Activated CD8-positive, alpha-beta T cell treated with anti-CD3 and anti-CD28 coated beads, Interleukin-2, amount 10 ng/mL, durations not matched to agents 7 days and 5 days (primary cell): ENCODE results near the gene PCP2. TPM values are rescaled to one million over a fixed set of nuclear protein-coding genes. Genes with fewer than 3 reads are reported as not detected.

Source experiments
- microRNA-seq: library from miRNA; unstranded; fragments of <30 nt; microRNA quantifications from one replicate; pipeline ENCODE4 v1.2.0, GENCODE V29; 2022
- total RNA-seq, 2 experiments: library from RNA; stranded (reverse); gene quantifications; one replicate each; pipeline ENCODE4 v1.2.3, GENCODE V29; 2021

Gene PCP2
- total RNA-seq, 2 experiments from 2014 or later, result 0.63 to 1.0 TPM

Small RNA genes within 50 kb of the gene (microRNA-seq; reads per million reads assigned to microRNA genes)
- not detected for gene MIR6792

Other genes with a start within 250 kb of the PCP2 start
- 1 to 10 TPM in 1 of 2 experiments, under 1 TPM in 1; 0.99 to 1.5 TPM for gene PEX11G, start 144.7 kb downstream of the PCP2 start, total RNA-seq
- gene ZNF358, start 117.6 kb downstream of the PCP2 start, total RNA-seq, result 1 to 10 TPM; 5.8 to 7.9 TPM
- gene MCOLN1, start 111.1 kb downstream of the PCP2 start, total RNA-seq, result 10 to 100 TPM; 16.2 to 17.7 TPM
- gene PNPLA6, start 98.0 kb downstream of the PCP2 start, total RNA-seq, result 100 to 1,000 TPM; 166 to 173 TPM
- under 1 TPM; 0.34 to 0.42 TPM for gene CAMSAP3, start 37.9 kb downstream of the PCP2 start, total RNA-seq
- 10 to 100 TPM; 44.8 to 46.9 TPM for gene XAB2, start 4.2 kb downstream of the PCP2 start, total RNA-seq
- gene PET100, start 3.9 kb downstream of the PCP2 start, total RNA-seq, result 100 to 1,000 TPM; 125 to 136 TPM
- gene STXBP2, start 3.4 kb upstream of the PCP2 start, total RNA-seq, result 100 to 1,000 TPM; 162 to 168 TPM
- 1 to 10 TPM; 2.2 to 3.0 TPM for gene RETN, start 35.3 kb upstream of the PCP2 start, total RNA-seq
- not detected for gene MCEMP1, start 43.4 kb upstream of the PCP2 start, total RNA-seq
- gene TRAPPC5, start 47.1 kb upstream of the PCP2 start, total RNA-seq, result 10 to 100 TPM; 92.8 to 95.1 TPM
- gene FCER2, start 68.4 kb upstream of the PCP2 start, total RNA-seq, result under 1 TPM; 0.29 to 0.31 TPM
- not detected for gene CLEC4G, start 98.4 kb upstream of the PCP2 start, total RNA-seq
- not detected for gene CD209, start 113.8 kb upstream of the PCP2 start, total RNA-seq
- not detected for gene CLEC4M, start 129.5 kb upstream of the PCP2 start, total RNA-seq
- gene EVI5L, start 196.5 kb upstream of the PCP2 start, total RNA-seq, result 1 to 10 TPM; 8.0 to 9.3 TPM
- under 1 TPM; 0.08 to 0.10 TPM for gene PRR36, start 240.7 kb upstream of the PCP2 start, total RNA-seq